PC-9 (cell line): Measurements from ENCODE around the gene SH3PXD2B. TPM values are rescaled to one million over a fixed set of nuclear protein-coding genes. Genes with fewer than 3 reads are reported as not detected.

Experiments
- BruUV-seq: library from RNA; stranded (reverse); fragments of 400-500 nt; replicated peaks from 2 replicates; lab custom pipeline; 2021; lab: Mats Ljungman, UMichigan
- CTCF ChIA-PET: fragments of 300-600 bp; sonication (Branson Sonifier 250); formaldehyde crosslinking; loops from one replicate; lab custom pipeline; 2022; ENCODE audit warnings: antibody characterized with exemption; lab: Charles Lee
- POLR2A ChIA-PET: fragments of 300-600 bp; sonication (Branson Sonifier 250); formaldehyde crosslinking; loops from one replicate; lab custom pipeline; 2022; ENCODE audit warnings: antibody characterized with exemption; ENCODE audit not compliant: unreplicated experiment; lab: Charles Lee
- DNase-seq, 2 experiments: peaks; one replicate each; pipeline versions ENCODE4 v3.0.0 to v3.0.0-alpha.2; 2015 to 2022; ENCODE audit warnings: mixed read lengths in 1 of 2
- H2AFZ ChIP-seq: fragments of 200-600 bp; sonication (generic); 2 replicates; pipeline ENCODE4 v1.8.1; 2017; ENCODE audit warnings: antibody characterized with exemption
- H3F3A ChIP-seq: fragments of 200-600 bp; sonication (generic); 2 replicates; pipeline ENCODE4 v1.8.1; 2017; ENCODE audit warnings: antibody characterized with exemption, mild to moderate bottlenecking, low read depth; ENCODE audit not compliant: insufficient read depth
- H3K27ac ChIP-seq: fragments of 200-600 bp; sonication (generic); 2 replicates; pipeline ENCODE4 v1.6.1; 2016; ENCODE audit warnings: mixed run types
- H3K27me3 ChIP-seq: fragments of 200-600 bp; sonication (generic); 2 replicates; pipeline ENCODE4 v1.6.1; 2016; ENCODE audit warnings: low read depth, mixed run types; ENCODE audit not compliant: insufficient read depth
- H3K36me3 ChIP-seq: fragments of 200-600 bp; sonication (generic); 2 replicates; pipeline ENCODE4 v1.6.1; 2016; ENCODE audit warnings: low read depth, mixed run types
- H3K4me1 ChIP-seq: fragments of 200-600 bp; sonication (generic); replicated peaks from 2 replicates; pipeline ENCODE4 v1.6.1; 2016; ENCODE audit warnings: mixed run types; ENCODE audit not compliant: insufficient read depth
- H3K4me2 ChIP-seq: fragments of 200-600 bp; sonication (generic); 2 replicates; pipeline ENCODE4 v1.6.1; 2017; ENCODE audit warnings: mixed run types
- H3K4me3 ChIP-seq: fragments of 200-600 bp; sonication (generic); 2 replicates; pipeline ENCODE4 v1.6.1; 2016; ENCODE audit warnings: mixed run types
- H3K79me2 ChIP-seq: fragments of 200-600 bp; sonication (generic); 2 replicates; pipeline ENCODE4 v1.6.1; 2017; ENCODE audit warnings: low read depth, mixed run types
- H3K9me2 ChIP-seq: fragments of 200-600 bp; sonication (generic); 2 replicates; pipeline ENCODE4 v1.8.1; 2017; ENCODE audit warnings: mild to moderate bottlenecking; ENCODE audit not compliant: insufficient read depth
- H3K9me3 ChIP-seq: fragments of 200-600 bp; sonication (generic); 2 replicates; pipeline ENCODE4 v1.8.1; 2016; ENCODE audit warnings: low read depth; ENCODE audit not compliant: insufficient read depth
- H4K20me1 ChIP-seq: fragments of 200-600 bp; sonication (generic); 2 replicates; pipeline ENCODE4 v1.8.1; 2017; ENCODE audit not compliant: insufficient read depth
- CTCF ChIP-seq: fragments of 200-600 bp; sonication (generic); conservative IDR thresholded peaks from 2 replicates; pipeline ENCODE4 v1.6.1; 2017; ENCODE audit warnings: mixed run types, antibody characterized with exemption, mild to moderate bottlenecking, moderate library complexity
- EZH2 ChIP-seq: fragments of 200-600 bp; sonication (generic); IDR thresholded peaks from 2 replicates; pipeline ENCODE4 v1.8.0; 2017; ENCODE audit warnings: antibody characterized with exemption, low read depth
- intact Hi-C: fragments of 100-400 bp; cut with micrococcal nuclease; formaldehyde crosslinking; loops from one replicate; pipeline ENCODE4 v1.10.0; 2022; ENCODE audit not compliant: unreplicated experiment
- total RNA-seq: library from RNA; stranded (reverse); gene quantifications from 2 replicates; pipeline ENCODE4 v1.2.3, GENCODE V29; 2021

The SH3PXD2B gene
- total RNA-seq, 1 experiment from 2014 or later, result 29.3 TPM

DNA sequence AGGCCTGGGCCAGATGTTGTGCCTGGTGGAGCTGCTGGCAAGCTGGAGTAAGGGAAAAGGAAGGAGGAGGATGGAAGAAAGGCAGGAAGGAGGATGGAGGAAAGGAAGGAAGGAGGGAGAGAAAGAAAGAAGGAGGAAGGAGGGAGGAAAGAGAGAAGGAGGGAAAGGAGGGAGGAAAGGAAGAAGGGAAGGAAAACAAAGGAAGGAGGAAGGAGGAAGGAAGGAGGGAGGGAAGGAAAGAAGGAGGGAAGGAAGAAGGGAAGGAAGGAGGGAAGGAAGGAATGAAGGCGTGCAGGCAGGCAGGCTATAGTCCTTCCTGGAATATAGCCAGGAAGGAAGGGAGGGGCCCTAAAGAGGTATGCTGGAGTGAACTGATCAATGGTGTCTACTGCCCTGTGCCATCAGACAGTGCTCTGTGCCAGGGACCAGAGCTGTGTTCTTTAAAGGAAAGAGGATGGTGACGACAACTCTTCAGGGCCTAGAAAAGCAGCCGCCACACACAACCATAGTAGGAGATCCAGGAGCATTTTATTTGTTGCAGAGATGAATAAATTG is 109.4 kb downstream of the SH3PXD2B start:
- DNase-seq, result no peak
- H4K20me1 ChIP-seq, result no peaks in the 10 kb centered on the region
- H3K27me3 ChIP-seq, result no peaks in the 10 kb centered on the region
- no peak overlapping the region for H3K4me2 ChIP-seq
- no peaks in the 10 kb centered on the region for H3K9me2 ChIP-seq
- no TSS peak for BruUV-seq
- no peaks in the 10 kb centered on the region for H3K36me3 ChIP-seq
- no peaks in the 10 kb centered on the region for H3K4me1 ChIP-seq
- H3K27ac ChIP-seq, result no peak overlapping the region
- TF ChIP-seq EZH2 (no peak), CTCF (no peak)
- H3F3A ChIP-seq, result no peaks in the 10 kb centered on the region
- no peaks in the 10 kb centered on the region for H3K79me2 ChIP-seq
- H2AFZ ChIP-seq, result no peak overlapping the region
- intact Hi-C loops, result no loop called here
- H3K4me3 ChIP-seq, result no peak overlapping the region
- ChIA-PET CTCF (interaction anchor here (0.6 kb wide), 1 partner anchor 87 kb away, joined by 3 read pairs; no protein-coding TSS in a partner anchor), POLR2A (no interaction called here)
- H3K9me3 ChIP-seq, result no peaks in the 10 kb centered on the region

DNA sequence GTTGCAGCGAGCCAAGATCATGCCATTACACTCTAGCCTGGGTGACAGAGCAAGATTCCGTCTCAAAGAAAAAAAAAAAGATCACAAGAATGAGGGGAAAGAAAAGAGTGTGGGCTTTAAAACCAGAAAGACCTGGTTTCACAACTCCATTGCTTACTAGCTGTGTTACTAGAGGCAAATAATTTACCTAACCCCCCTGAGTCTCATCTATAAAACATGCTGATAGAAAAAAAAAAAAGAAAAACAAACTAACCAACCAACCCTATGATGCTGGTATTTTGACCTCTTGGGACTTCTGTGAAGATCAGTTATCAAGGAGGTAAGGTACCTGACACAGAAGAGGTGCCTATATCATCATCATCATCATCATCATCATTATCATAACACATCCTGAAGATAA is 110.6 kb downstream of the SH3PXD2B start:
- Histone ChIP-seq H3K9me3 (no peaks in the 10 kb centered on the region), H3K27ac (no peak overlapping the region), H3K79me2 (no peaks in the 10 kb centered on the region), H3K4me2 (no peak overlapping the region), H2AFZ (no peak overlapping the region), H3K4me1 (no peaks in the 10 kb centered on the region), H3F3A (no peaks in the 10 kb centered on the region), H3K9me2 (no peaks in the 10 kb centered on the region), H3K36me3 (no peaks in the 10 kb centered on the region), H3K4me3 (no peak overlapping the region), H3K27me3 (no peaks in the 10 kb centered on the region), H4K20me1 (no peaks in the 10 kb centered on the region)
- no peak for DNase-seq
- TF ChIP-seq EZH2 (no peak), CTCF (no peak)
- intact Hi-C loops, result no loop called here
- ChIA-PET POLR2A (no interaction called here), CTCF (interaction anchor here (0.6 kb wide), 1 partner anchor 118 kb away, joined by 5 read pairs; no protein-coding TSS in a partner anchor)
- no TSS peak for BruUV-seq

DNA sequence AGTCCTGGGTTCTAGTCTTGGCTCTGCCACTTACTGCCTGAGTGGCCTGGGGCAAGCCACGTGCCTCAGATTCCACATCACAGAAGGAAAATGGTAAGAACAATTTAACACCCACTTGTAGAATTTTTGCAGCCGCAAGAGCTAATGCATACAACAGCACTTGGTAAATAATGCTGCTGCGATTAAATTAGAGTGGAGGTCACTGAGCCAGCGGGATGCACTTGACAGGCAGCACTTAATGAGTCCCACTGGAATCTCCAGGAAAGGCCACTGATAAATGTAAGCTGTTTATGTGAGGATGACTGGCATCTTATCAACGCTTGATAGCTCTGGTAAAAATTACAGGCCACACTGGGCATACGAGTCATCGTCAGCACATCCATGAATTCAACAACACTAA is 111.4 kb downstream of the SH3PXD2B start:
- DNase-seq, result no peak
- CTCF ChIA-PET, result interaction anchor here (0.6 kb wide), 1 partner anchor 119 kb away, joined by 5 read pairs; no protein-coding TSS in a partner anchor
- Histone ChIP-seq H3K4me1 (no peaks in the 10 kb centered on the region), H2AFZ (no peak overlapping the region), H3K9me3 (no peaks in the 10 kb centered on the region), H4K20me1 (no peaks in the 10 kb centered on the region), H3K36me3 (no peaks in the 10 kb centered on the region), H3K4me3 (no peak overlapping the region), H3F3A (no peaks in the 10 kb centered on the region), H3K9me2 (no peaks in the 10 kb centered on the region), H3K4me2 (no peak overlapping the region), H3K79me2 (no peaks in the 10 kb centered on the region), H3K27ac (no peak overlapping the region), H3K27me3 (no peaks in the 10 kb centered on the region)
- no TSS peak for BruUV-seq
- POLR2A ChIA-PET, result no interaction called here
- intact Hi-C loops, result no loop called here
- TF ChIP-seq EZH2, result no peak
- no peak for TF ChIP-seq CTCF
